GM23338 (cell line): ENCODE data around the gene WDR45B.

Source experiments
- CREB1 ChIP-seq: fragments of 250-450 bp; sonication (Bioruptor Pico); IDR thresholded peaks from 2 replicates; pipeline ENCODE4 v1.5.0; 2020; ENCODE audit warnings: low read depth, mild to moderate bottlenecking, moderate library complexity
- CTCF ChIP-seq, 2 experiments: fragments of 200-600 bp in 1 of 2; sonication (generic) in 1 of 2; conservative IDR thresholded peaks; 2 replicates each; pipeline versions ENCODE4 v1.5.1 to v1.6.1; 2016 to 2017; ENCODE audit warnings: antibody characterized with exemption in 2 of 2, low read depth in 2 of 2, mild to moderate bottlenecking in 2 of 2, moderate library complexity in 1 of 2
- ETS1 ChIP-seq: IDR thresholded peaks from 2 replicates; pipeline ENCODE4 v1.6.1; 2016; ENCODE audit warnings: antibody characterized with exemption
- EZH2 ChIP-seq: fragments of 200-600 bp; sonication (generic); IDR thresholded peaks from one replicate; pipeline ENCODE4 v1.8.0; 2017; ENCODE audit warnings: antibody characterized with exemption, mild to moderate bottlenecking, low read depth; ENCODE audit not compliant: unreplicated experiment
- EZH2phosphoT487 ChIP-seq: fragments of 200-600 bp; sonication (generic); IDR thresholded peaks from one replicate; pipeline ENCODE4 v1.8.1; 2018; ENCODE audit warnings: antibody characterized with exemption; ENCODE audit not compliant: unreplicated experiment
- JUNB ChIP-seq: IDR thresholded peaks from one replicate; pipeline ENCODE4 v1.6.1; 2016; ENCODE audit warnings: antibody characterized with exemption; ENCODE audit not compliant: unreplicated experiment
- NANOG ChIP-seq: IDR thresholded peaks from 2 replicates; pipeline ENCODE4 v1.6.1; 2016; ENCODE audit warnings: antibody characterized with exemption, borderline replicate concordance
- POLR2AphosphoS5 ChIP-seq: IDR thresholded peaks from 2 replicates; pipeline ENCODE4 v1.6.1; 2016; ENCODE audit warnings: antibody characterized with exemption, low read depth
- REST ChIP-seq: IDR thresholded peaks from one replicate; pipeline ENCODE4 v1.6.1; 2018; ENCODE audit warnings: antibody characterized with exemption; ENCODE audit not compliant: unreplicated experiment
- STAT1 ChIP-seq: IDR thresholded peaks from one replicate; pipeline ENCODE4 v1.6.1; 2016; ENCODE audit warnings: antibody characterized with exemption; ENCODE audit not compliant: unreplicated experiment
- ZNF114 ChIP-seq: fragments of 250-450 bp; sonication (Bioruptor Pico); IDR thresholded peaks from 2 replicates; pipeline ENCODE4 v1.5.0; 2020; ENCODE audit warnings: mild to moderate bottlenecking, moderate library complexity
- ZNF331 ChIP-seq: fragments of 250-450 bp; sonication (Bioruptor Pico); IDR thresholded peaks from 2 replicates; pipeline ENCODE4 v1.5.0; 2020; ENCODE audit warnings: low read depth, mild to moderate bottlenecking, moderate library complexity

- TF ChIP-seq CTCF (conservative IDR thresholded peaks at IDR 0.05; ENCODE audit: low read depth in 2 of 2) (no peak), EZH2phosphoT487 (no peak), CREB1 (CRISPR knock-in tag) (no peak), REST (no peak), EZH2 (no peak), POLR2AphosphoS5 (no peak), ZNF331 (CRISPR knock-in tag) (no peak), JUNB (no peak), ZNF114 (CRISPR knock-in tag) (no peak), STAT1 (no peak), NANOG (no peak), ETS1 (no peak)
These were observed 36.8 kb downstream of the WDR45B start for GRCh38 chr17:82611140-82612058.
